HCT116 (cell line): ENCODE results near the gene HIVEP2. TPM values are rescaled to one million over a fixed set of nuclear protein-coding genes. Genes with fewer than 3 reads are reported as not detected.

Experiments used
- ATAC-seq: fragments of 200-7000 bp; cut with Tn5 transposase; 2 replicates; pipeline ENCODE4 v1.9.1; 2020; ENCODE audit warnings: mild to moderate bottlenecking, moderate library complexity
- BruUV-seq: library from RNA; stranded (reverse); fragments of 400-500 nt; replicated peaks from 2 replicates; lab custom pipeline; 2021; lab: Mats Ljungman, UMichigan
- CTCF ChIA-PET: fragments of 300-600 bp; sonication (Branson Sonifier 250); formaldehyde crosslinking; loops from one replicate; lab custom pipeline; 2021; ENCODE audit warnings: antibody characterized with exemption; lab: Charles Lee
- POLR2A ChIA-PET: fragments of 300-600, 350-600 bp; sonication (Branson Sonifier 250); formaldehyde crosslinking; loops from one replicate; lab custom pipeline; 2021; ENCODE audit warnings: antibody characterized with exemption; lab: Charles Lee
- RAD21 ChIA-PET, 2 experiments: fragments of 300-600 bp; sonication (Branson Sonifier 250); formaldehyde crosslinking; loops; one replicate each; lab custom pipeline; 2023; ENCODE audit warnings: low total read pairs in 2 of 2; ENCODE audit not compliant: uncharacterized antibody in 2 of 2, unreplicated experiment in 2 of 2, low non-redundant PET in 1 of 2; lab: Charles Lee
- DNase-seq: peaks from one replicate; pipeline ENCODE4 v3.0.0-alpha.2; 2010; ENCODE audit warnings: low read depth, low spot score
- H2AFZ ChIP-seq: fragments of 200-600 bp; shearing (Covaris generic), sonication (generic); 2 replicates; pipeline ENCODE4 v1.6.1; 2017; ENCODE audit warnings: low read depth, mixed run types, mixed read lengths, antibody characterized with exemption, low read length; ENCODE audit not compliant: poor library complexity, severe bottlenecking
- H3K27ac ChIP-seq: 2 replicates; pipeline ENCODE4 v1.5.1; 2012; ENCODE audit warnings: low read depth, low read length
- H3K27me3 ChIP-seq: fragments of 200-600 bp; sonication (generic); 2 replicates; pipeline ENCODE4 v1.6.1; 2016; ENCODE audit warnings: mixed run types, low read length, mixed read lengths; ENCODE audit not compliant: insufficient read depth
- H3K36me3 ChIP-seq, 2 experiments: fragments of 200-500 bp in 1 of 2; fragments of 200-600 bp in 1 of 2; sonication (Bioruptor generic) in 1 of 2; sonication (generic) in 1 of 2; 2 replicates each; pipeline versions ENCODE4 v1.5.1 to v1.6.1; 2014 to 2016; ENCODE audit warnings: low read length in 2 of 2, inconsistent platforms in 1 of 2, mixed read lengths in 1 of 2, mixed run types in 1 of 2; ENCODE audit not compliant: insufficient read depth in 2 of 2, control insufficient read depth in 1 of 2
- H3K4me1 ChIP-seq, 2 experiments: fragments of 200-600 bp in 1 of 2; sonication (generic) in 1 of 2; 2 replicates each; pipeline versions ENCODE4 v1.5.1 to v1.6.1; 2012 to 2017; ENCODE audit warnings: low read length in 2 of 2, inconsistent platforms in 1 of 2, mild to moderate bottlenecking in 1 of 2, mixed read lengths in 1 of 2, mixed run types in 1 of 2, moderate library complexity in 1 of 2; ENCODE audit not compliant: insufficient read depth in 2 of 2, control insufficient read depth in 1 of 2
- H3K4me2 ChIP-seq: fragments of 200-600 bp; sonication (generic); 2 replicates; pipeline ENCODE4 v1.6.1; 2017; ENCODE audit warnings: mixed run types, low read length, mixed read lengths
- H3K4me3 ChIP-seq, 2 experiments: fragments of 200-600 bp in 1 of 2; sonication (generic) in 1 of 2; replicated peaks in 1 of 2; 2 replicates each; pipeline ENCODE4 v1.5.1; 2011 to 2016; ENCODE audit warnings: low read length in 2 of 2, control low read depth in 1 of 2, low read depth in 1 of 2, mild to moderate bottlenecking in 1 of 2, mixed read lengths in 1 of 2, mixed run types in 1 of 2
- H3K79me2 ChIP-seq: fragments of 200-600 bp; sonication (generic); 2 replicates; pipeline ENCODE4 v1.6.1; 2017; ENCODE audit warnings: mild to moderate bottlenecking, mixed run types, low read length, moderate library complexity, mixed read lengths; ENCODE audit not compliant: insufficient read depth
- H3K9ac ChIP-seq: fragments of 200-600 bp; sonication (generic); 2 replicates; pipeline ENCODE4 v1.6.1; 2016; ENCODE audit warnings: low read length, mixed read lengths
- H3K9me2 ChIP-seq: fragments of 200-600 bp; sonication (generic), shearing (Covaris generic); 2 replicates; pipeline ENCODE4 v1.6.1; 2017; ENCODE audit warnings: mixed run types, mild to moderate bottlenecking, moderate library complexity; ENCODE audit not compliant: insufficient read depth
- H3K9me3 ChIP-seq, 2 experiments: fragments of 200-500 bp in 1 of 2; fragments of 200-600 bp in 1 of 2; sonication (Bioruptor generic) in 1 of 2; sonication (generic) in 1 of 2; 2 replicates each; pipeline ENCODE4 v1.6.1; 2014 to 2017; ENCODE audit warnings: low read length in 2 of 2, mixed read lengths in 2 of 2, inconsistent platforms in 1 of 2, low read depth in 1 of 2, mild to moderate bottlenecking in 1 of 2, mixed run types in 1 of 2, moderate library complexity in 1 of 2; ENCODE audit not compliant: control insufficient read depth in 1 of 2, insufficient read depth in 1 of 2
- H4K20me1 ChIP-seq: fragments of 200-600 bp; sonication (generic), shearing (Covaris generic); 2 replicates; pipeline ENCODE4 v1.6.1; 2017; ENCODE audit warnings: mixed run types, mild to moderate bottlenecking, moderate library complexity; ENCODE audit not compliant: insufficient read depth
- EGR1 ChIP-seq: IDR thresholded peaks from 2 replicates; pipeline ENCODE4 v1.6.1; 2012; ENCODE audit warnings: low read depth
- ELF1 ChIP-seq: IDR thresholded peaks from 2 replicates; pipeline ENCODE4 v1.6.1; 2012; ENCODE audit warnings: low read depth, borderline replicate concordance
- FOSL1 ChIP-seq: IDR thresholded peaks from 2 replicates; pipeline ENCODE4 v1.6.1; 2012; ENCODE audit warnings: low read depth
- POLR2A ChIP-seq: IDR thresholded peaks from 2 replicates; pipeline ENCODE4 v1.7.0; 2011; ENCODE audit warnings: borderline replicate concordance; ENCODE audit not compliant: insufficient read depth, insufficient read length; ENCODE audit errors: extremely low read depth
- POLR2AphosphoS5 ChIP-seq: IDR thresholded peaks from 2 replicates; pipeline ENCODE4 v1.6.1; 2011; ENCODE audit warnings: mild to moderate bottlenecking, low read depth, low read length, moderate library complexity
- RAD21 ChIP-seq: IDR thresholded peaks from 2 replicates; pipeline ENCODE4 v1.6.1; 2012; ENCODE audit warnings: low read depth, mild to moderate bottlenecking
- SP1 ChIP-seq: IDR thresholded peaks from 2 replicates; pipeline ENCODE4 v1.6.1; 2012; ENCODE audit warnings: low read depth
- SRF ChIP-seq: IDR thresholded peaks from 2 replicates; pipeline ENCODE4 v1.6.1; 2012; ENCODE audit warnings: low read depth
- YY1 ChIP-seq: IDR thresholded peaks from 2 replicates; pipeline ENCODE4 v1.6.1; 2011; ENCODE audit warnings: low read length, low read depth, moderate library complexity, mild to moderate bottlenecking; ENCODE audit not compliant: insufficient replicate concordance; ENCODE audit errors: extremely low read depth
- ZNF274 ChIP-seq: fragments of 200-500 bp; sonication (Bioruptor generic); IDR thresholded peaks from 2 replicates; pipeline ENCODE4 v1.6.1; 2014; ENCODE audit warnings: mild to moderate bottlenecking, low read depth, low read length, inconsistent platforms
- intact Hi-C: fragments of 100-400 bp; cut with micrococcal nuclease; formaldehyde crosslinking; loops from 2 replicates; pipeline ENCODE4 v1.10.0; 2022
- total RNA-seq: library from RNA; stranded (reverse); gene quantifications from one replicate; pipeline ENCODE4 v1.2.1, GENCODE V29; 2021; ENCODE audit not compliant: unreplicated experiment
- TF ChIP-seq, protein P1 (sequence below), 3 experiments: fragments of 200-600 bp in 1 of 3; sonication (generic) in 1 of 3; IDR thresholded peaks in 2 of 3; conservative IDR thresholded peaks in 1 of 3; 2 replicates each; pipeline ENCODE4 v1.5.1; 2012 to 2017; ENCODE audit warnings: low read depth in 2 of 3, low read length in 2 of 3, antibody characterized with exemption in 1 of 3, borderline replicate concordance in 1 of 3, control low read depth in 1 of 3, mild to moderate bottlenecking in 1 of 3, mixed read lengths in 1 of 3, mixed run types in 1 of 3, moderate library complexity in 1 of 3; ENCODE audit not compliant: insufficient read depth in 1 of 3
- TF ChIP-seq, protein P2 (sequence below): IDR thresholded peaks from 2 replicates; pipeline ENCODE4 v1.6.1; 2012
- TF ChIP-seq, protein P3 (sequence below): IDR thresholded peaks from 2 replicates; pipeline ENCODE4 v1.6.1; 2012; ENCODE audit warnings: low read depth
- TF ChIP-seq, protein P4 (sequence below): IDR thresholded peaks from 2 replicates; pipeline ENCODE4 v1.6.1; 2012

The HIVEP2 gene
- total RNA-seq, 1 experiment from 2014 or later: 8.1 TPM

DNA sequence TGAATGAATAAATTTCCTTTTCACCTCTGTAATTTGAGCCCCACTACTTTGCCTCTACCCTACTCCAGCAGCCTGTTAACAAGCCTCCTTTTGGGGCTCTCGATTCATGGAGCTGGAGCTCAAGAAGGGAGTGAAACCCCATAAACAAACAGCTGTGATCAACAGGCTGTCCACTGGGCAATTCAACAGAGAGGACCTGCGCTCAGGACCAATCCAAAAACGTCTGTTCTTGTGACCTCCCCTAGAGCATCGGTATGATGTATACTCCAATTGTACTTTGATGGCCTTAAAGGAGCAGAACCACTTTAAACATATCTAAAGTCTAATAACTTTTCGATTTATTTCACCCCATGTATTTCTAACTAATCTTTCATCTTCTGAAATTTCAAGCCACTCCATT, 37.4 kb downstream of the HIVEP2 start:
- Histone ChIP-seq H3K27me3 (no peaks in the 10 kb centered on the region), H3K9me2 (no peaks in the 10 kb centered on the region; the same call in 1 of the 2 replicates), H3K79me2 (no peaks in the 10 kb centered on the region), H4K20me1 (no peaks in the 10 kb centered on the region), H3K36me3 (no peaks in the 10 kb centered on the region), H3K9ac (no peak overlapping the region), H3K4me1 (peaks cover 1 to 17% of the 10 kb centered on the region in 2 experiments; a peak in 3 of 4 replicates), H3K4me3 (no peak overlapping the region), H2AFZ (no peak overlapping the region), H3K9me3 (no peaks in the 10 kb centered on the region), H3K4me2 (no peak overlapping the region), H3K27ac (no peak overlapping the region)
- DNase-seq (no peak), ATAC-seq (no peak)
- intact Hi-C loops: no loop called here
- ChIA-PET CTCF (no interaction called here), RAD21 (no interaction called here), POLR2A (no interaction called here)
- BruUV-seq: no TSS peak
- TF ChIP-seq FOSL1 (no peak), ZNF274 (no peak), POLR2AphosphoS5 (no peak)
- TF ChIP-seq, protein P1, sequence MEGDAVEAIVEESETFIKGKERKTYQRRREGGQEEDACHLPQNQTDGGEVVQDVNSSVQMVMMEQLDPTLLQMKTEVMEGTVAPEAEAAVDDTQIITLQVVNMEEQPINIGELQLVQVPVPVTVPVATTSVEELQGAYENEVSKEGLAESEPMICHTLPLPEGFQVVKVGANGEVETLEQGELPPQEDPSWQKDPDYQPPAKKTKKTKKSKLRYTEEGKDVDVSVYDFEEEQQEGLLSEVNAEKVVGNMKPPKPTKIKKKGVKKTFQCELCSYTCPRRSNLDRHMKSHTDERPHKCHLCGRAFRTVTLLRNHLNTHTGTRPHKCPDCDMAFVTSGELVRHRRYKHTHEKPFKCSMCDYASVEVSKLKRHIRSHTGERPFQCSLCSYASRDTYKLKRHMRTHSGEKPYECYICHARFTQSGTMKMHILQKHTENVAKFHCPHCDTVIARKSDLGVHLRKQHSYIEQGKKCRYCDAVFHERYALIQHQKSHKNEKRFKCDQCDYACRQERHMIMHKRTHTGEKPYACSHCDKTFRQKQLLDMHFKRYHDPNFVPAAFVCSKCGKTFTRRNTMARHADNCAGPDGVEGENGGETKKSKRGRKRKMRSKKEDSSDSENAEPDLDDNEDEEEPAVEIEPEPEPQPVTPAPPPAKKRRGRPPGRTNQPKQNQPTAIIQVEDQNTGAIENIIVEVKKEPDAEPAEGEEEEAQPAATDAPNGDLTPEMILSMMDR (IDR thresholded peaks at IDR 0.05 in 2 of 3, conservative IDR thresholded peaks at IDR 0.05 in 1 of 3; ENCODE audit: borderline replicate concordance in 1 of 3, insufficient read depth in 1 of 3, low read depth in 2 of 3, low read length in 2 of 3): no peak

DNA sequence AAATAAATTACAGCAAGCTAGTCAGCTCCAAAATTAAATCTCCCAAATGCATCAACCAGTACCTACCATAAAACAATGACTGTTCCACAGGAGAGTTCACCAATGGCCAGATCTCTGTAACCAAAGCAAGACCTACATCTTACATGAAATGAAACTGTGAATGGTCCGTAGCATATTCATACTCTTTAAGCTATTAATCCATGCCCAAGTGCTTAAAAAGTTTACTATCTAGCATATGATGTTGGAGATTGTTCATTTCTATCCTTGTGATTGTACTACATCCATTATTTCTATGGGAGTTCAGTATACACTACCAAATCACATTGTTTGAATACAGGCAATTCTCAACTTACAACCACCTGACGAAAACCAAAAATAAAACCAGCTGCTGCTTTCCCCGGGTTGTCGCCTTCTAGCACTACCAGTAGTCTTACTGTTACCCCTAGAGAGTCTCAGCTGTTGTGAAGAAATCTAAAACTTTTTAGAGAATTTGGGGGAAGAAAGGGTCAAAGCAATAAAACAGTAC, 38.0 kb downstream of the HIVEP2 start:
- Histone ChIP-seq H3K9ac (no peak overlapping the region), H3K4me3 (no peak overlapping the region), H3K79me2 (no peaks in the 10 kb centered on the region), H3K27me3 (no peaks in the 10 kb centered on the region), H4K20me1 (no peaks in the 10 kb centered on the region), H3K9me3 (no peaks in the 10 kb centered on the region), H3K9me2 (no peaks in the 10 kb centered on the region; the same call in 1 of the 2 replicates), H3K27ac (no peak overlapping the region), H3K4me1 (peaks cover 7 to 22% of the 10 kb centered on the region in 2 experiments; a peak in 3 of 4 replicates), H3K36me3 (no peaks in the 10 kb centered on the region), H3K4me2 (no peak overlapping the region), H2AFZ (no peak overlapping the region)
- no peak for ATAC-seq
- intact Hi-C loops: no loop called here
- POLR2A ChIA-PET: no interaction called here
- CTCF ChIA-PET: no interaction called here
- no TSS peak for BruUV-seq
- no peak for DNase-seq
- RAD21 ChIA-PET: no interaction called here
- TF ChIP-seq, protein P2, sequence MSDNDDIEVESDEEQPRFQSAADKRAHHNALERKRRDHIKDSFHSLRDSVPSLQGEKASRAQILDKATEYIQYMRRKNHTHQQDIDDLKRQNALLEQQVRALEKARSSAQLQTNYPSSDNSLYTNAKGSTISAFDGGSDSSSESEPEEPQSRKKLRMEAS: no peak
- no peak for TF ChIP-seq RAD21
- TF ChIP-seq, protein P3, sequence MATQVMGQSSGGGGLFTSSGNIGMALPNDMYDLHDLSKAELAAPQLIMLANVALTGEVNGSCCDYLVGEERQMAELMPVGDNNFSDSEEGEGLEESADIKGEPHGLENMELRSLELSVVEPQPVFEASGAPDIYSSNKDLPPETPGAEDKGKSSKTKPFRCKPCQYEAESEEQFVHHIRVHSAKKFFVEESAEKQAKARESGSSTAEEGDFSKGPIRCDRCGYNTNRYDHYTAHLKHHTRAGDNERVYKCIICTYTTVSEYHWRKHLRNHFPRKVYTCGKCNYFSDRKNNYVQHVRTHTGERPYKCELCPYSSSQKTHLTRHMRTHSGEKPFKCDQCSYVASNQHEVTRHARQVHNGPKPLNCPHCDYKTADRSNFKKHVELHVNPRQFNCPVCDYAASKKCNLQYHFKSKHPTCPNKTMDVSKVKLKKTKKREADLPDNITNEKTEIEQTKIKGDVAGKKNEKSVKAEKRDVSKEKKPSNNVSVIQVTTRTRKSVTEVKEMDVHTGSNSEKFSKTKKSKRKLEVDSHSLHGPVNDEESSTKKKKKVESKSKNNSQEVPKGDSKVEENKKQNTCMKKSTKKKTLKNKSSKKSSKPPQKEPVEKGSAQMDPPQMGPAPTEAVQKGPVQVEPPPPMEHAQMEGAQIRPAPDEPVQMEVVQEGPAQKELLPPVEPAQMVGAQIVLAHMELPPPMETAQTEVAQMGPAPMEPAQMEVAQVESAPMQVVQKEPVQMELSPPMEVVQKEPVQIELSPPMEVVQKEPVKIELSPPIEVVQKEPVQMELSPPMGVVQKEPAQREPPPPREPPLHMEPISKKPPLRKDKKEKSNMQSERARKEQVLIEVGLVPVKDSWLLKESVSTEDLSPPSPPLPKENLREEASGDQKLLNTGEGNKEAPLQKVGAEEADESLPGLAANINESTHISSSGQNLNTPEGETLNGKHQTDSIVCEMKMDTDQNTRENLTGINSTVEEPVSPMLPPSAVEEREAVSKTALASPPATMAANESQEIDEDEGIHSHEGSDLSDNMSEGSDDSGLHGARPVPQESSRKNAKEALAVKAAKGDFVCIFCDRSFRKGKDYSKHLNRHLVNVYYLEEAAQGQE: no peak
- no peak for TF ChIP-seq FOSL1
- no peak for TF ChIP-seq SRF
- TF ChIP-seq POLR2AphosphoS5: no peak
- no peak for TF ChIP-seq ELF1
- TF ChIP-seq, protein P4, sequence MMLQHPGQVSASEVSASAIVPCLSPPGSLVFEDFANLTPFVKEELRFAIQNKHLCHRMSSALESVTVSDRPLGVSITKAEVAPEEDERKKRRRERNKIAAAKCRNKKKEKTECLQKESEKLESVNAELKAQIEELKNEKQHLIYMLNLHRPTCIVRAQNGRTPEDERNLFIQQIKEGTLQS: no peak
- no peak for TF ChIP-seq POLR2A
- TF ChIP-seq EGR1: no peak
- TF ChIP-seq YY1: no peak
- TF ChIP-seq SP1: no peak
